ENCODE measurements around the gene CTPS2. TPM values are rescaled to one million over a fixed set of nuclear protein-coding genes. Genes with fewer than 3 reads are reported as not detected.

CTPS2 gene
- total RNA-seq, 4 donors from 2014 or later = 5.4 to 14.7 (median 7.5) TPM

DNA sequence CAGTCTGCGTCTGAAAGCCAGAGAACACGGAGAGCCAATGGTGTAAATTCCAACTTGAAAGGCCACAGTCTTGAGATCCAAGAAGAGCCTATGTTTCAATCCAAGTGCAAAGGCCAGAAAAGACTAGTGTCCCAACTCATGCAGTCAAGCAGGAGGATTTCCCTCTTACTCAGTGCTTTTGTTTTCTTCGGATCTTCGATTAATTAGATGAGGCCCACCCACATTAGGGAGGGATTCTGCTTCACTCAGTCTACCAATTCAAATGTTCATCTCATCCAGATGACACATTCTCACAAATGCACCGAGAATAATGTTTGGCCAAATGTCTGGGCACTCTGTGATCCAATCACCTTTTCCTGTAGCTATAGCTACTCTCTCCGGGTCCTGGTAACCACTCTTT, 154.0 kb downstream of the CTPS2 start:
- DNase-seq (ENCODE audit: low spot score) (no peak), ATAC-seq (ENCODE audit: low FRiP score) (no peak)
- TF ChIP-seq, protein P1, sequence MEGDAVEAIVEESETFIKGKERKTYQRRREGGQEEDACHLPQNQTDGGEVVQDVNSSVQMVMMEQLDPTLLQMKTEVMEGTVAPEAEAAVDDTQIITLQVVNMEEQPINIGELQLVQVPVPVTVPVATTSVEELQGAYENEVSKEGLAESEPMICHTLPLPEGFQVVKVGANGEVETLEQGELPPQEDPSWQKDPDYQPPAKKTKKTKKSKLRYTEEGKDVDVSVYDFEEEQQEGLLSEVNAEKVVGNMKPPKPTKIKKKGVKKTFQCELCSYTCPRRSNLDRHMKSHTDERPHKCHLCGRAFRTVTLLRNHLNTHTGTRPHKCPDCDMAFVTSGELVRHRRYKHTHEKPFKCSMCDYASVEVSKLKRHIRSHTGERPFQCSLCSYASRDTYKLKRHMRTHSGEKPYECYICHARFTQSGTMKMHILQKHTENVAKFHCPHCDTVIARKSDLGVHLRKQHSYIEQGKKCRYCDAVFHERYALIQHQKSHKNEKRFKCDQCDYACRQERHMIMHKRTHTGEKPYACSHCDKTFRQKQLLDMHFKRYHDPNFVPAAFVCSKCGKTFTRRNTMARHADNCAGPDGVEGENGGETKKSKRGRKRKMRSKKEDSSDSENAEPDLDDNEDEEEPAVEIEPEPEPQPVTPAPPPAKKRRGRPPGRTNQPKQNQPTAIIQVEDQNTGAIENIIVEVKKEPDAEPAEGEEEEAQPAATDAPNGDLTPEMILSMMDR (IDR thresholded peaks at IDR 0.05) = no peak

DNA sequence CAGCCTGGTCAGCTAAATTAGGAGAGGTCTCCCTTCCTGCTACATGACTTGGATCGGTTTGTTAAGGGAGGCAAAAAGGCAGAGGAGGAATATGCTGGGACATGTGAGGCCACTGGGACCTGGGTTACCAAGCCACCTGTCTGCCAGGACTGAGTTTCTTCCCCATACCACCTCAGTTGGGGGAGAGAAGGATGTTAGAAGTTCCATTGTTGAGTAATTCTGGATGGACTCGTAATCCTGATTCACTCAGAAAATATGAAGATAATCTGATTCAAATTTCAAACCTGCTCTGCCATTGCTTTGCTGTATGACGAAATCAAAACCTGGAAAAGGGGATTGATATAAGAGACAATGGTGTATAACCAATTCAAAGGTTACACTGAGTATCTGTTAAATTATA, 159.9 kb downstream of the CTPS2 start:
- TF ChIP-seq, protein P1 (IDR thresholded peaks at IDR 0.05) = no peak
- DNase-seq (ENCODE audit: low spot score) (no peak), ATAC-seq (ENCODE audit: low FRiP score) (no peak)

DNA sequence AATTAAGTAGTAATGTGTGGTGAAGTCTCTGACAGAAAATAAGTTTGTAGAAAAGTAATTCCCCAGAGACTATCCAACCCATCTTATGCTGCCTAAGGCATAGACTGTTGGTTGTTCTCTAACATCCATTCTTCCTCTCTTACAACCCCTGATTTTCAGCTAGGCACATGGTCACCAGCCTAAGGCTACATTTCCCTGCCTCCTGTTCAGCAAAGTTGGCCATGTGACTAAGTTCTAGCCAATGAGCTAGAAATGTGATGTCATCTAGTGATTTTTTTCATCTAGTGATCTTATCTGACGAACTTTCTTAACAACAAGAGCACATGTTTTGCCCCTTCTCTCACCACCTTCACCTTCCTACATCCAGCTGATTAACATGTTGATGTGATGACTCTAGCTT, 164.8 kb downstream of the CTPS2 start:
- ATAC-seq (ENCODE audit: low FRiP score) (no peak), DNase-seq (ENCODE audit: low spot score) (no peak)
- TF ChIP-seq, protein P1 (IDR thresholded peaks at IDR 0.05) = no peak

DNA sequence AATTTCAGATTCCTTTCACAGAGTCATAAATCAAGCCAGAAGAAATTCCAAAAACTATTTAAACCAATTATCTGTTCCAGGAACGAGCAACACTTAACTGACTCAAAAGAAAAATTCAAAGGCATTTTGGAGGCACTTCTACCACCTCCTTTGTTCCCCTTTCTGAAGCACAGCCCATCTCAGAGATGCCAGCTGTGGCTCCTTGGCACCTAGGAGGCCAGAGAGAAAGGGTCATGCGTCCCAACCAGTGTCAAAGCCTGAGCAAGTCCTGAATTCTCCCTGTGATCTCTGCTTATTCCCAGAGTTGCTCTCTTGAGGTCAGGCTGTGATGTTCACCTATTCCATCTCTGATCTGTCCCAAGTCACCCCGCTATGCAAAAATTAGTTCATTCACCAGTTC, 167.5 kb downstream of the CTPS2 start:
- ATAC-seq (ENCODE audit: low FRiP score) (no peak), DNase-seq (ENCODE audit: low spot score) (no peak)
- TF ChIP-seq, protein P1 (IDR thresholded peaks at IDR 0.05) = no peak

Small RNAs within 50 kb of the gene (small RNA-seq; reads per million reads assigned to genes)
- gene MIR548AM = not detected

Other genes starting within 250 kb of the CTPS2 start
- not detected for gene S100G, start 62.5 kb downstream of the CTPS2 start, total RNA-seq
- gene SYAP1, start 6.9 kb upstream of the CTPS2 start, total RNA-seq = 10 to 100 TPM; 15.0 to 33.5 (median 25.1) TPM
- gene TXLNG, start 73.8 kb upstream of the CTPS2 start, total RNA-seq = 10 to 100 TPM; 13.9 to 45.1 (median 34.3) TPM
- gene RBBP7, start 157.7 kb upstream of the CTPS2 start, total RNA-seq = 10 to 100 TPM; 57.4 to 74.3 (median 70.9) TPM
- gene REPS2, start 234.0 kb upstream of the CTPS2 start, total RNA-seq = 10 to 100 TPM in 1 of 4 donors, 1 to 10 TPM in 3; 4.0 to 12.6 (median 5.0) TPM